ENCODE data around the gene CEP85. TPM values are rescaled to one million over a fixed set of nuclear protein-coding genes. Genes with fewer than 3 reads are reported as not detected.

The CEP85 gene
- total RNA-seq, 1 experiment from 2014 or later = 51.8 TPM

- ChIA-PET CTCF (no interaction called here), POLR2A (no interaction called here)
- H3K36me3 ChIP-seq (ENCODE audit: control insufficient read depth, insufficient read depth, low read length) = no peaks in the 10 kb centered on the region
- no peak for ATAC-seq
- no peaks in the 10 kb centered on the region for H3K9me3 ChIP-seq (ENCODE audit: control insufficient read depth, insufficient read depth, low read depth, low read length)
- H3K4me1 ChIP-seq (ENCODE audit: control insufficient read depth, insufficient read depth, low read length) = no peaks in the 10 kb centered on the region
- H3K4me3 ChIP-seq (ENCODE audit: low read depth in 2 of 2, low read length in 2 of 2) = no peak overlapping the region
- in situ Hi-C loops (cut with HindIII; ENCODE audit: low pct_unique_long_range_greater_than_20kb, low sequenced_read_pairs) (no loop called here), intact Hi-C loops (cut with micrococcal nuclease; ENCODE audit: unreplicated experiment) (no loop called here)
- no TSS peak for BruUV-seq (replicated peaks)
- no peak for DNase-seq (ENCODE audit: low read depth, low spot score)
- no peak for TF ChIP-seq POLR2AphosphoS5 (IDR thresholded peaks at IDR 0.05; ENCODE audit: low read depth, low read length)
- TF ChIP-seq REST (IDR thresholded peaks at IDR 0.05; ENCODE audit: insufficient read depth in 1 of 2, low read depth in 2 of 2, low read length in 1 of 2) = no peak
- TF ChIP-seq SIN3A (IDR thresholded peaks at IDR 0.05; ENCODE audit: borderline replicate concordance, insufficient read depth, low read depth, low read length) = no peak
- TF ChIP-seq TCF7L2 (IDR thresholded peaks at IDR 0.05; ENCODE audit: low read depth, low read length) = no peak
- no peak for TF ChIP-seq CTCF (IDR thresholded peaks at IDR 0.05)
- no peak overlapping the region for H3K27ac ChIP-seq (ENCODE audit: low read length)
- H3K27me3 ChIP-seq (ENCODE audit: control insufficient read depth, insufficient read depth, low read length) = no peaks in the 10 kb centered on the region
Measured at GRCh38 chr1:26200413-26200812, 33.6 kb upstream of the CEP85 start.

GRCh38 chr1:26203642-26204318, 30.2 kb upstream of the CEP85 start:
- intact Hi-C loops (cut with micrococcal nuclease; ENCODE audit: unreplicated experiment) = no loop called here
- Histone ChIP-seq H3K27ac (ENCODE audit: low read length) (no peak overlapping the region), H3K4me1 (ENCODE audit: control insufficient read depth, insufficient read depth, low read length) (no peaks in the 10 kb centered on the region), H3K9me3 (ENCODE audit: control insufficient read depth, insufficient read depth, low read depth, low read length) (no peaks in the 10 kb centered on the region), H3K4me3 (ENCODE audit: low read depth in 2 of 2, low read length in 2 of 2) (no peak overlapping the region), H3K36me3 (ENCODE audit: control insufficient read depth, insufficient read depth, low read length) (no peaks in the 10 kb centered on the region), H3K27me3 (ENCODE audit: control insufficient read depth, insufficient read depth, low read length) (no peaks in the 10 kb centered on the region)
- no peak for DNase-seq (ENCODE audit: low read depth, low spot score)
- ChIA-PET POLR2A (no interaction called here), CTCF (no interaction called here)
- ATAC-seq = no peak
- in situ Hi-C loops (cut with HindIII; ENCODE audit: low pct_unique_long_range_greater_than_20kb, low sequenced_read_pairs) = no loop called here
- TF ChIP-seq CTCF (IDR thresholded peaks at IDR 0.05) (no peak), POLR2AphosphoS5 (IDR thresholded peaks at IDR 0.05; ENCODE audit: low read depth, low read length) (no peak), TCF7L2 (IDR thresholded peaks at IDR 0.05; ENCODE audit: low read depth, low read length) (no peak), REST (IDR thresholded peaks at IDR 0.05; ENCODE audit: insufficient read depth in 1 of 2, low read depth in 2 of 2, low read length in 1 of 2) (no peak), SIN3A (IDR thresholded peaks at IDR 0.05; ENCODE audit: borderline replicate concordance, insufficient read depth, low read depth, low read length) (no peak)
- no TSS peak for BruUV-seq (replicated peaks)

All from Panc1 (cell line).